ENCODE measurements around the gene GUCA2A.

Gene GUCA2A

DNA sequence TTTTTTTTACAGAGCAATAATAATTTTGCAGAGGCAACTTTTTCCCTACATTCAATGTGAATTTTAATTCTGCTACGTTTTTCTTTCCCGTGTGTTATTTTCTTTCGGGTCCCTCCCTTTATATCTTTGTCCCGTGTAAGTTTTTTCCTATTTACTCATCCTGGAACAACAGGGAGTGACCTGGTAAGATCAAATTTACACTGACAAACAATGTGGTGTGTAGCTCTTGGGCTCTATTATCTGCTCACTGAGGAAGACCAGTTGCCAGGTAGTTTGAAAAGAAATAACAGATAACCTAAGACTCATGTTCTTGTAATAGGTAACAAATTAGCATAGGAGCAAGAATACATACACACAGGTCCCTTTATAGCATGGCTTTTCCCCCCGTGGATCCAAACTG, 33.7 kb upstream of the GUCA2A start:
- Histone ChIP-seq H3K27ac (ENCODE audit: low read depth, low read length) (no peak overlapping the region), H4K20me1 (ENCODE audit: control insufficient read depth, insufficient read depth, low read depth, low read length) (no peaks in the 10 kb centered on the region), H3K27me3 (ENCODE audit: control insufficient read depth, low read length) (no peaks in the 10 kb centered on the region), H3K79me2 (ENCODE audit: control insufficient read depth, low read length) (no peaks in the 10 kb centered on the region), H3K36me3 (ENCODE audit: control insufficient read depth, low read length) (peaks cover 49% of the 10 kb centered on the region), H3K4me3 (ENCODE audit: low read length) (no peak overlapping the region), H3K9me2 (replicated peaks; ENCODE audit: control insufficient read depth, low read length) (no peaks in the 10 kb centered on the region), H3F3A (ENCODE audit: control insufficient read depth, insufficient read depth) (no peaks in the 10 kb centered on the region), H3K4me2 (ENCODE audit: low read length) (no peak overlapping the region), H3K4me1 (ENCODE audit: control insufficient read depth, low read length) (no peaks in the 10 kb centered on the region), H3K9me3 (ENCODE audit: control insufficient read depth, insufficient read depth, low read length) (no peaks in the 10 kb centered on the region)
- TF ChIP-seq, protein P1, sequence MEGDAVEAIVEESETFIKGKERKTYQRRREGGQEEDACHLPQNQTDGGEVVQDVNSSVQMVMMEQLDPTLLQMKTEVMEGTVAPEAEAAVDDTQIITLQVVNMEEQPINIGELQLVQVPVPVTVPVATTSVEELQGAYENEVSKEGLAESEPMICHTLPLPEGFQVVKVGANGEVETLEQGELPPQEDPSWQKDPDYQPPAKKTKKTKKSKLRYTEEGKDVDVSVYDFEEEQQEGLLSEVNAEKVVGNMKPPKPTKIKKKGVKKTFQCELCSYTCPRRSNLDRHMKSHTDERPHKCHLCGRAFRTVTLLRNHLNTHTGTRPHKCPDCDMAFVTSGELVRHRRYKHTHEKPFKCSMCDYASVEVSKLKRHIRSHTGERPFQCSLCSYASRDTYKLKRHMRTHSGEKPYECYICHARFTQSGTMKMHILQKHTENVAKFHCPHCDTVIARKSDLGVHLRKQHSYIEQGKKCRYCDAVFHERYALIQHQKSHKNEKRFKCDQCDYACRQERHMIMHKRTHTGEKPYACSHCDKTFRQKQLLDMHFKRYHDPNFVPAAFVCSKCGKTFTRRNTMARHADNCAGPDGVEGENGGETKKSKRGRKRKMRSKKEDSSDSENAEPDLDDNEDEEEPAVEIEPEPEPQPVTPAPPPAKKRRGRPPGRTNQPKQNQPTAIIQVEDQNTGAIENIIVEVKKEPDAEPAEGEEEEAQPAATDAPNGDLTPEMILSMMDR (IDR thresholded peaks at IDR 0.05; ENCODE audit: low read depth, low read length, poor library complexity, severe bottlenecking): no peak
- no peak for TF ChIP-seq EZH2phosphoT487 (IDR thresholded peaks at IDR 0.05; ENCODE audit: borderline replicate concordance, low read length)

GRCh38 chr1:42195841-42196240, 31.3 kb upstream of the GUCA2A start:
- Histone ChIP-seq H3K36me3 (ENCODE audit: control insufficient read depth, low read length) (peaks cover 55% of the 10 kb centered on the region), H3K79me2 (ENCODE audit: control insufficient read depth, low read length) (no peaks in the 10 kb centered on the region), H3K27me3 (ENCODE audit: control insufficient read depth, low read length) (no peaks in the 10 kb centered on the region), H3F3A (ENCODE audit: control insufficient read depth, insufficient read depth) (no peaks in the 10 kb centered on the region), H3K27ac (ENCODE audit: low read depth, low read length) (no peak overlapping the region), H4K20me1 (ENCODE audit: control insufficient read depth, insufficient read depth, low read depth, low read length) (no peaks in the 10 kb centered on the region), H3K9me3 (ENCODE audit: control insufficient read depth, insufficient read depth, low read length) (no peaks in the 10 kb centered on the region), H3K9me2 (replicated peaks; ENCODE audit: control insufficient read depth, low read length) (no peaks in the 10 kb centered on the region), H3K4me2 (ENCODE audit: low read length) (no peak overlapping the region), H3K4me1 (ENCODE audit: control insufficient read depth, low read length) (no peaks in the 10 kb centered on the region), H3K4me3 (ENCODE audit: low read length) (no peak overlapping the region)
- TF ChIP-seq EZH2phosphoT487 (IDR thresholded peaks at IDR 0.05; ENCODE audit: borderline replicate concordance, low read length): no peak
- TF ChIP-seq, protein P1 (IDR thresholded peaks at IDR 0.05; ENCODE audit: low read depth, low read length, poor library complexity, severe bottlenecking): no peak

GRCh38 chr1:42192106-42192505, 27.6 kb upstream of the GUCA2A start:
- Histone ChIP-seq H3K4me2 (ENCODE audit: low read length) (no peak overlapping the region), H4K20me1 (ENCODE audit: control insufficient read depth, insufficient read depth, low read depth, low read length) (no peaks in the 10 kb centered on the region), H3K79me2 (ENCODE audit: control insufficient read depth, low read length) (no peaks in the 10 kb centered on the region), H3F3A (ENCODE audit: control insufficient read depth, insufficient read depth) (no peaks in the 10 kb centered on the region), H3K4me3 (ENCODE audit: low read length) (no peak overlapping the region), H3K27me3 (ENCODE audit: control insufficient read depth, low read length) (no peaks in the 10 kb centered on the region), H3K27ac (ENCODE audit: low read depth, low read length) (no peak overlapping the region), H3K9me2 (replicated peaks; ENCODE audit: control insufficient read depth, low read length) (no peaks in the 10 kb centered on the region), H3K9me3 (ENCODE audit: control insufficient read depth, insufficient read depth, low read length) (no peaks in the 10 kb centered on the region), H3K36me3 (ENCODE audit: control insufficient read depth, low read length) (peaks cover 64% of the 10 kb centered on the region), H3K4me1 (ENCODE audit: control insufficient read depth, low read length) (no peaks in the 10 kb centered on the region)
- no peak for TF ChIP-seq EZH2phosphoT487 (IDR thresholded peaks at IDR 0.05; ENCODE audit: borderline replicate concordance, low read length)
- TF ChIP-seq, protein P1 (IDR thresholded peaks at IDR 0.05; ENCODE audit: low read depth, low read length, poor library complexity, severe bottlenecking): no peak

- Histone ChIP-seq H3K4me1 (ENCODE audit: control insufficient read depth, low read length) (no peaks in the 10 kb centered on the region), H4K20me1 (ENCODE audit: control insufficient read depth, insufficient read depth, low read depth, low read length) (no peaks in the 10 kb centered on the region), H3K27ac (ENCODE audit: low read depth, low read length) (no peak overlapping the region), H3K9me2 (replicated peaks; ENCODE audit: control insufficient read depth, low read length) (no peaks in the 10 kb centered on the region), H3K36me3 (ENCODE audit: control insufficient read depth, low read length) (peaks cover 64% of the 10 kb centered on the region), H3F3A (ENCODE audit: control insufficient read depth, insufficient read depth) (no peaks in the 10 kb centered on the region), H3K4me2 (ENCODE audit: low read length) (no peak overlapping the region), H3K27me3 (ENCODE audit: control insufficient read depth, low read length) (no peaks in the 10 kb centered on the region), H3K4me3 (ENCODE audit: low read length) (no peak overlapping the region), H3K9me3 (ENCODE audit: control insufficient read depth, insufficient read depth, low read length) (no peaks in the 10 kb centered on the region), H3K79me2 (ENCODE audit: control insufficient read depth, low read length) (no peaks in the 10 kb centered on the region)
- TF ChIP-seq, protein P1 (IDR thresholded peaks at IDR 0.05; ENCODE audit: low read depth, low read length, poor library complexity, severe bottlenecking): no peak
- no peak for TF ChIP-seq EZH2phosphoT487 (IDR thresholded peaks at IDR 0.05; ENCODE audit: borderline replicate concordance, low read length)
Observed at GRCh38 chr1:42191319-42191718, 26.8 kb upstream of the GUCA2A start.
